ENCODE data around the gene PCSK1N. TPM values are rescaled to one million over a fixed set of nuclear protein-coding genes. Genes with fewer than 3 reads are reported as not detected.
A peak's percentile ranks its signal among the peaks of the same experiment; 100 is the strongest.

PCSK1N gene
- total RNA-seq, 4 donors from 2014 or later = 5.0 to 21.8 (median 7.3) TPM

DNA sequence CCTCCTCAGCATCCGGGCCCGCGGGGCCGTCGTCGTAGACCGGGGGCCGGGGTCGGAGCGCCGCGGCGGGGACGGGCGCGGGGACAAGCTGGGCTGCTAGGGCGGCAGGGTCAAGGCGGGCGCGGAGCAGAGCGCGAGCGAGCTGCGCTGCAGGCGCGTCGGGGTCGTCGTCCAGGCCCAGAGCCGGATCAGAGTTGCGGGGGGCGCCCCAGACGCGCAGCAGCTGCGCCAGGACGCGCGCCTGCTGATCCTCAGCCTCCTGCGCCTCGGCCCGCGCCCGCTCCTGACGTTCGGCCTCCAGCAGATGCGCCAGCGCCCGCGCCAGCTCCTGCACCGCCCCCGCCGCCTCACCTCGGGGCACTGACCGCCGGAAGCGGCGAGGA lies 3.5 kb downstream of the PCSK1N start:
- H3K27me3 ChIP-seq = peaks cover 0 to 53% of the 10 kb centered on the region in 2 donors
- peak overlapping the region in 1 of 4 donors; percentile 21 for H3K4me3 ChIP-seq
- no peak for TF ChIP-seq EP300 (IDR thresholded peaks at IDR 0.05)
- no peak for TF ChIP-seq POLR2A (IDR thresholded peaks at IDR 0.05)
- TF ChIP-seq, protein P1, sequence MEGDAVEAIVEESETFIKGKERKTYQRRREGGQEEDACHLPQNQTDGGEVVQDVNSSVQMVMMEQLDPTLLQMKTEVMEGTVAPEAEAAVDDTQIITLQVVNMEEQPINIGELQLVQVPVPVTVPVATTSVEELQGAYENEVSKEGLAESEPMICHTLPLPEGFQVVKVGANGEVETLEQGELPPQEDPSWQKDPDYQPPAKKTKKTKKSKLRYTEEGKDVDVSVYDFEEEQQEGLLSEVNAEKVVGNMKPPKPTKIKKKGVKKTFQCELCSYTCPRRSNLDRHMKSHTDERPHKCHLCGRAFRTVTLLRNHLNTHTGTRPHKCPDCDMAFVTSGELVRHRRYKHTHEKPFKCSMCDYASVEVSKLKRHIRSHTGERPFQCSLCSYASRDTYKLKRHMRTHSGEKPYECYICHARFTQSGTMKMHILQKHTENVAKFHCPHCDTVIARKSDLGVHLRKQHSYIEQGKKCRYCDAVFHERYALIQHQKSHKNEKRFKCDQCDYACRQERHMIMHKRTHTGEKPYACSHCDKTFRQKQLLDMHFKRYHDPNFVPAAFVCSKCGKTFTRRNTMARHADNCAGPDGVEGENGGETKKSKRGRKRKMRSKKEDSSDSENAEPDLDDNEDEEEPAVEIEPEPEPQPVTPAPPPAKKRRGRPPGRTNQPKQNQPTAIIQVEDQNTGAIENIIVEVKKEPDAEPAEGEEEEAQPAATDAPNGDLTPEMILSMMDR (IDR thresholded peaks at IDR 0.05) = no peak
- H3K36me3 ChIP-seq = peaks cover 0 to 6% (median 0%) of the 10 kb centered on the region in 3 donors
- WGBS, 2 donors = 38% methylated on average over 53 of the region's 57 CpGs; no CpG with 5 or more reads in 1 of the 2 donors
- no peaks in the 10 kb centered on the region for H3K9me3 ChIP-seq
- DNase-seq (ENCODE audit: low spot score in 2 of 2) = no peak
- H3K4me1 ChIP-seq = peaks cover 0 to 15% (median 2%) of the 10 kb centered on the region in 4 donors
- no peak overlapping the region for H3K27ac ChIP-seq

DNA sequence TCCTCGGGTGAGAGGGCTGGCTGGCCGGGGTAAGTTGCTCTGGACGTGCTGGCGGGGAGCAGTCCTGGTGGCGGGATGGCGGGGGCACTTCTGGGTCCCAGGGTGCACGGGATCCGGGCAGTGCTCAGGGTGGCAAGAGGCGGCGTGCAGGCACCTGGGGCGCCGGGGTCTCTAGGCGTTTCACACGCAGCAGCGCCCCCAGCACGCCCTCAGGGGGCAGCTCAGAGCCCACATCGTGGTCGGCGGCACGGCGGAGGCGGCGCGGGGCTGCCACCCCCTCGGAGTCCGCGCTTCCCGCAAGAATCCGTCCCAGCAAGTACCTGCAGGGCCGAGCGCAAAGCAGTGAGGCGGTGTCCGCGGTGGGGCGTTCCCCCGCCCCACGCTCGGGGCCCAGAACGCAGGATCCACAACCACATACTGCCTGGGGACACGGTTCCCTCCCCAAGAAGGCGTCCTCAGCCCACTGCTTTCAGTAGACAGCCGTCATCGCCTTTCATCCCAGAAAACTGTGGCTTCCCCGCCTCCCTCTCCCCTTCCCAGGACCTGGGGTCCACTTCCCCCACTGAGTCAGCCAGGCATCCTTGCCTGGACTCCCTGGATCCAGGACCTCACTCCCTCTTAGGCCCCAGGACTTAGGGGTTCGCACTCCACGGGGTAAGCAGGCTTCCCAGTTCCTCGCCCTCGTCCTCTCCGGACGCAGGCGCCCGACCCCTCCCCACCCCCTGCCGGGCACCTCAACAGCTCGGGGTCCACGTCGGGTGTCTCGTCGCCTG lies 4.1 kb downstream of the PCSK1N start:
- WGBS, 2 donors = 0 to 43% methylated on average over 1 to 57 of the region's 58 CpGs
- Histone ChIP-seq H3K9me3 (no peaks in the 10 kb centered on the region), H3K4me3 (peak overlapping the region in 1 of 4 donors; percentile 21), H3K27me3 (peaks cover 0 to 52% of the 10 kb centered on the region in 2 donors), H3K4me1 (peaks cover 0 to 15% (median 2%) of the 10 kb centered on the region in 4 donors), H3K27ac (no peak overlapping the region), H3K36me3 (peaks cover 0 to 11% (median 0%) of the 10 kb centered on the region in 3 donors)
- DNase-seq (ENCODE audit: low spot score in 2 of 2) = no peak
- no peak for TF ChIP-seq EP300 (IDR thresholded peaks at IDR 0.05)
- TF ChIP-seq, protein P1 (IDR thresholded peaks at IDR 0.05) = no peak

DNA sequence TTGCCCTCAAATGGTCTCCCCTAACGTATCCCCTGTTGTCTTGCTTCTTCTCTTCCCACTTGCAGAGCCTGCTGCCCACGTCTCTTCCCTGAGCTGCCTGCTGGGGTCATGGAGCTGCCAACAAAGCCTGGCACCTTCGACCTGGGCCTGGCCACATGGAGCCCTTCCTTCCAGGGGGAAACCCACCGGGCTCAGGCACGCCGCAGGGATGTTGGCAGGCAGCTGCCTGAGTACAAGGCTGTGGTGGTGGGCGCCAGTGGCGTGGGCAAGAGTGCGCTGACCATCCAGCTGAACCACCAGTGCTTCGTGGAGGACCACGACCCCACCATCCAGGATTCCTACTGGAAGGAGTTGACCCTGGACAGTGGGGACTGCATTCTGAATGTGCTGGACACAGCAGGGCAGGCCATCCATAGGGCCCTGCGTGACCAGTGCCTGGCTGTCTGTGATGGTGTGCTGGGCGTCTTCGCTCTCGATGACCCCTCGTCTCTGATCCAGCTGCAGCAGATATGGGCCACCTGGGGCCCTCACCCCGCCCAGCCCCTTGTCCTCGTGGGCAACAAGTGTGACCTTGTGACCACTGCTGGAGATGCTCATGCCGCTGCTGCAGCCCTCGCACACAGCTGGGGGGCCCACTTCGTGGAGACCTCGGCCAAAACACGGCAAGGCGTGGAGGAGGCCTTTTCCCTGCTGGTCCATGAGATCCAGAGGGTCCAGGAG lies 6.2 kb downstream of the PCSK1N start:
- Histone ChIP-seq H3K27me3 (peaks cover 0 to 35% of the 10 kb centered on the region in 2 donors), H3K9me3 (peaks cover 0 to 4% (median 0%) of the 10 kb centered on the region in 4 donors), H3K4me3 (no peak overlapping the region), H3K27ac (no peak overlapping the region), H3K36me3 (peaks cover 0 to 33% (median 0%) of the 10 kb centered on the region in 3 donors), H3K4me1 (peaks cover 0 to 8% (median 0%) of the 10 kb centered on the region in 4 donors)
- DNase-seq (ENCODE audit: low spot score in 2 of 2) = no peak
- 83 to 86% methylated on average over 5 to 24 of the region's 24 CpGs for WGBS, 2 donors
- no peak for TF ChIP-seq EP300 (IDR thresholded peaks at IDR 0.05)
- TF ChIP-seq POLR2A (IDR thresholded peaks at IDR 0.05) = no peak
- TF ChIP-seq, protein P1 (IDR thresholded peaks at IDR 0.05) = no peak

DNA sequence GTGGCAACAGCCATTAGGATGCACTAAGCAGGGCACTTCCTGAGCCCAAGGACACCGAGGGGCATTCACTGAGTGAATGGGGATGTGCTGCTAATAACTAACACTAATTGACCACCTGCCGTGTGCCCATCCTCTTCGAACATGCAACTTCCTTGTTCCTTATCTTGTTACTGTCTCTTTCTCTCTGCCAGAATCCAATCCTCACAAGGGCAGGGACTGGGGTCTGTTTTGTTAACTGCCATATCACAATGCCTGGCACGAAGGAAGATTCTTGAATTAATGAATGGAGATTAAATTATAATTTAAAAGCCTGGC lies 7.8 kb downstream of the PCSK1N start:
- Histone ChIP-seq H3K36me3 (peaks cover 0 to 49% (median 0%) of the 10 kb centered on the region in 3 donors), H3K4me1 (peaks cover 0 to 8% (median 0%) of the 10 kb centered on the region in 4 donors), H3K27me3 (peaks cover 0 to 20% of the 10 kb centered on the region in 2 donors), H3K4me3 (no peak overlapping the region), H3K9me3 (peaks cover 0 to 4% (median 0%) of the 10 kb centered on the region in 4 donors), H3K27ac (no peak overlapping the region)
- TF ChIP-seq, protein P1 (IDR thresholded peaks at IDR 0.05) = no peak
- TF ChIP-seq POLR2A (IDR thresholded peaks at IDR 0.05) = no peak
- no peak for TF ChIP-seq EP300 (IDR thresholded peaks at IDR 0.05)
- DNase-seq (ENCODE audit: low spot score in 2 of 2) = no peak
- 66 to 76% methylated on average over 4 of the region's 4 CpGs for WGBS, 2 donors

Measured in tibial nerve (tissue), 4 donors.